Mesenteric fat pad (tissue), 1 donor: ENCODE results near the gene COL8A1. TPM values are rescaled to one million over a fixed set of nuclear protein-coding genes. Genes with fewer than 3 reads are reported as not detected.

Source experiments
- DNase-seq: peaks from one replicate; pipeline ENCODE4 v3.0.0-alpha.2; 2020; ENCODE audit warnings: low spot score
- total RNA-seq: library from RNA; stranded (reverse); fragmentation: NEBNext Ultra II Directional; extraction: Animal tissue kit (Norgen Biotek cat#: 25700); gene quantifications from one replicate; pipeline ENCODE4 v1.2.1, GENCODE V29; 2021
- donor health status: DM: yes; HTN: yes; CAD: no.

COL8A1 gene
- total RNA-seq, 1 donor from 2014 or later, result 18.5 TPM

DNA sequence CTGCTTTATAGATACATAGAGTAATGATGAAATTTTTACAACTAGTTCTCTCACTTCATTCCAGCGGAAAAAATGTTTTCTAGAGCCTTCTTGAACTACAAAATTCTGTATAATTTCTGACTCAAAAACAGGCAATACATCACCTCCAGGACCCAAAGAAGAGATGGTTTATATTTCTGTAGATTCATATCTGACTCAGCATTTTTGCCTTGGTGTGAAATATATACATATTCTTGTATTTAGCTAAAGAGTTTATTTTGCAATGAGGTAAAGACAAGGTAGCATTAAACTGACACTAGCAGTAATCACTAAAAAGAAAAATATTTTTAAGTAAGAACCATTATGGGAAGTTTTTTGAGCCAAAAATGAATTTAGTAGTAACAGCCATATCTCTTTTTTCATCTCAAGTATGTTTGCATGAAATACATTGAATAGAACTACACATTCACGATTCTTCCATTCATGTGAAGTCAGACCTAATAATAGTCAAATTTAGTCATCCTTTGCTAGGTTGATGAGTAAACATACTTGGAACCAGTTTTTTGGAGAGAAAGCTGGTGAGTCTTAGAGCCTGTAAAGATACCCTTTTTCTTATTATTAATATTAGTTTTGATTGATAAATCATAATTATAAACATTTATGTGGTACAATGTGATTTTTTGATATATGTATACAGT is 31.6 kb downstream of the COL8A1 start:
- no peak for DNase-seq

DNA sequence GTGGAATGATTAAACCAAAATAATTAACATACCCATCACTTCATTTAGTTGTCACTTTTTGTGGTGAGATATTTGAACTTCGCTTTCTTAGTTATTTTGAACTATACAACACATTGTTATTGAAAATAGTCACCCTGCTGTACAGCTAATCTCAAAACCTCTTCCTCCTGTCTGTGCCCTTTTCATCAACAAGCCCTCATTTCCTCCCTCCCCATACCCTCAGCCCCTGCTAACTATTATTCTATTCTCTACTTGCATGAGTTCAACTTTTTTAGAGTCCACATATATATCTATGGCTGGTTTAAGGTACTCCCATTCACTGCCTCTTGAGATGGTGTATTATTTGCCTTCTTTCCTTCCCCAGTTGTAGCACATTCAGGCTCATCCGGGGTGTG is 32.2 kb downstream of the COL8A1 start:
- DNase-seq, result no peak

DNA sequence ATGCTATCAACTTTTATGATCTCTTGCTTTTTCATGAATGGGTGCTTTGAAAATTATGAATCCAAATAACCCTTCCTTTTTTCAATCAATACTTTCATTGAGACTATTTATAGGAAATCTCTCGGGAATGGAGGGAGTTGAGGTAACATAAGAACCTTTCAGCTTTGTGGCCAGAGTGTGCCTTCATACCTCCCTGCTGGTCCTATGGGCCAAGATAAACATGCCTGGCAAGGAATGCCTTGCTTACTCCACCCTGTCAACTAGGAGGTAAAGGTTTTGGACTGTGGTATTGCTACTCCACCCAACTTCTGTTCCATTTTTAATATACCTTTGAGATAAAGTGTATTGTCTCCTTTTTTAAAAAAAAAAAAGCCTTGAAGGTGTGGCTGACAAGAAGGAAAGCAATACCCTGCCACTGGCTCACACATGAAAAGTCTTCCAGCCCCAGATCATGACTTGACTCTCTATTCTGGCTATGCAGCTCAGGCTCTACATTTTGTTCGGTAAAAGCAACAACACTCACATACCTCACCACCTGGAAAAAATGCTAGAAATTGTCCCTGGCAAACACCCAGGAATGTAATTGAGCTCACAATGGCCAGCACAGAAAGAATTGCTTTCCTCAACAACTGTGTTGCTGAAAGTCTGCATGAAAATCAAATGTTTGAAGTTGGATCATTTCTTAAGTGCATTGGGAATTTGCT is 35.8 kb downstream of the COL8A1 start:
- no peak for DNase-seq

DNA sequence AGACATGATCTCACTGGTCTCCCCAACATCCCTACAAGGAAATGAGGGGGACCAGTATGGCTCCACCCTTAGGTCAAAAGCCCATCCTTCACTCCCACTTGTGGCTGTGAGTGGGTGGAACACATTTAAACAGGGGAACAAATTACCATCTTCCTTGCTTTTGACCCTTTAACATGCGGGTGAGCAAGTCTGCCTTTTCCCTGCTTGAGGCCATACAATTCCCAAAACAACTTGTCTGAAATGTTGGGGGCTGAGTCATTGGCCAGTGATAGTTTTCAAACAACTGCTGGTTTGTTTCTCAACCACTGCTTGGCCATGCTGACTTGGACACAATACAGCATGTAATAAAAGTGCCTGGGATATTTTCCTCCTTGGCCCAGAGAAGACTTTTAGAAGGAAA is 39.6 kb downstream of the COL8A1 start:
- DNase-seq, result no peak

DNA sequence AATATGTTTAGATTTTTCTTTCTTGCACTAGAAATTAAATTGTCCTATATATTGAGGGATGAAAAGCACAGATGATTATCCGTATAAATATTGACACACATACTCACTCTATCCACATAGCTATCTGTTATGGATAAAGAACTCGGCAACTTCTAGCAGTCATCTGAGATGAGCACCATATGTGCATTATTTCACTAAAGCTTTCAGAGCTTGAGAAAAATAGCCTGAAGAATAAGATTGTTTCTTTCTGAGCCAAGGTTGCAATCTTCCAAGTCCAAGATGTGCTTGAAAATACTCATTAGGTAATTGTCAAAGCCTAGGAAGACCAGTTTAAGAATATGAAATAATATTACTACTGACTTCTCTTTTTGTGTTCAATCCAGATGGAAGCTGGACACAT is 40.5 kb downstream of the COL8A1 start:
- DNase-seq, result no peak

DNA sequence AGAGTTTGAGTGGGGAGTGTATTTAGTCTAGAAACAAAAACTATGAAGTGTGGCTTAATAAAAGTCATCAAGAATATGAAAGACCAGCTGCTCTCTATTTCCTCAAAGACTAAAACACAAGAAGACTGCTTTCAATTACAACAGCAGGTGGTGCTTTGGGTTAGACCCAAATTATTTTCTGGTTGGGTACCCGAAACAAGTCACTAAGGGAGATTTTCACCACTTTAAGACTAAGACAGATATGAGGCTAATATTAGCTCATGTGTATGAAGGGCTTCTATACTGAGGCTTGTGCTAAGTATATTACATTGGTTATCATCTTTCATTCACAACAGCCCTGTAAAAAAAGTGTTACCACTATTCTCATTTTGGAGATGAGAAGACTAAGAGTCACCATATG is 43.1 kb downstream of the COL8A1 start:
- no peak for DNase-seq

DNA sequence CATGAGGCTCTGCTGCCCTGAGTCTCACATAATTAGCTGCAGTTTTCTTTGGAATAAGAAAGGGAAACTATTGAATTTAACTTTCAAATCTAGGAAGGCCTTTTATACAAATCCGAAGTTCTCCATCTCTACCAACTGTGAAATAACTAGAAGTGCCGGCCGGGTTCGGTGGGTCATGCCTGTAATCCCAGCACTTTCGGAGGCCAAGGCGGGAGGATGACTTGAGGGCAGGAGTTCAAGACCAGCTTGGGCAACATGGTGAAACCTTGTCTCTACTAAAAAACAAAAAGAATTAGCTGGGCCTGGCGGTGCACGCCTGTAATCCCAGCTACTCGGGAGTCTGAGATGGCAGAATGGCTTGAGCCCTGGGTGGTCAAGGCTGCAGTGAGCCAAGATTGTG is 43.6 kb downstream of the COL8A1 start:
- DNase-seq, result no peak

DNA sequence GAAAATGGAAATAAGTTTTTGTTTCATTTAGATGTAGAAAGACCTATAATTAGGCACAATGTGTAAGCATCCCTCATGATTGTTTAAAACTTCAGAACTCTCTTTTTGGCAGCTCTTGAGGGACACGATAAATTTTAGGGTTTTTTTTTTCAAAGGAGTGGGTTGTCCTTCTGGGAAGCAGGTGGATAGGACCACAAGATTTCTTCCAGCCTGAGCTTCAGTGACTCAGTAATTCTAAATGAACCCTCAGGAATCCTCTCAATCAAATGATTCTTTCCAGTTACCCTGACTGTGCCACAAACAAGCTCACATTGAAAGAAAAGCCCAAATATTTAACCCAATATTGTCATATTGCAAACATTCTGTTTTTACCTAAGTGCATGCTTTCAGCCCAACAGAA is 45.1 kb downstream of the COL8A1 start:
- no peak for DNase-seq

DNA sequence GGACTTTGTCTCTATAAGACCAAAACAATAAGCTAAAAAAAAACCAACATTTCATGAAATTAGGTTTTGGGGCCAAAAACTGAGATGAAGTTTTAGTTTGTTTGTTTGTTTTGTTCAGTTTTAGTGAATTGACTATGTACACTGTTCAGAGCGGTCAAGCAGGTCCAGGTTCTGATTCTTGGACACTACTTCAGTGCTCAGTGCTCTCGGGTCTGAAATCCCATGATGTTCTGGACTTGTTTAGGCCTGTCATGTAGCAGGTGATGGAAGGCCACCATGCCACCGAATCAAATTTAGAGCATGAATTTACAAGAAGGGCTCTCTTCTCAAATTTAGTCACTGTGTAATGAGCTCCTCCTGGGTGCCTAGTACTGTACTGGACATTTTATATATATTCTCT is 45.5 kb downstream of the COL8A1 start:
- no peak for DNase-seq

DNA sequence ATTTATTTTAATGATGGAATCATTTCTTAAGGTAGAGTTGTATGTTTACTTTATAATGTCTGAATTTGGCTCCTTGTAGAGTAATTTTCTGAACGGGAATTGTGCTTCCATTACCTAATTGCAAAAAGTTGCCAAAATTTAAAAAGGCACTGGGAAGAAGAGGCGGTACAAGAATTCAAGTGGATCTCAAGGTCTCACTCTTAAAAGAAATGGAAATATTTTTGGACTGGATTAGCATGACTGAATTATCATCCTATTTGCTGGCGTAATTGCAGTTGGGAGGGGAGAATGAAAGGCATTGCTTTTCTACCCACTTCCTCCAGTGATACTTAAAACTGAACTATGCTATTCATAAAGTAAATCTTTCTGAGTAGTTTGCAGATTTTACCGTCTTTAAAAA is 46.2 kb downstream of the COL8A1 start:
- DNase-seq, result no peak

DNA sequence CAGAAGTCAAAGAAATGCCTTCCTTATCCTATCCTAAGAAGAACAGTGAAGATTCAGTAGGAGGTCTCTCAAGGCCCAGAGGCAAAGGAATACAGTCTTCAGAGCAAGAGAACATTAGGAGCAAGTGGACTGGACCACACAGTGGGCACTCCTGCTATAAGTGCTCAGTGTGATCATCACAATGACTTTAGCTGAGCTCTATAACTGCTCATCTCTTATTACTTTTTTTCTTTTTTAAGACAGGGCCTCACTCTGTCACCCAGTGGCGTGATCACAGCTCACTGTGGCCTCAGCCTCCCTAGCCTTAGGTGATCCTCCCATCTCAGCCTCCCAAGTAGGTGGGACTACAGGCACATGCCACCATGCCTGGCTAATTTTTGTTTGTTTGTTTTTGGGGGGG is 48.1 kb downstream of the COL8A1 start:
- no peak for DNase-seq

DNA sequence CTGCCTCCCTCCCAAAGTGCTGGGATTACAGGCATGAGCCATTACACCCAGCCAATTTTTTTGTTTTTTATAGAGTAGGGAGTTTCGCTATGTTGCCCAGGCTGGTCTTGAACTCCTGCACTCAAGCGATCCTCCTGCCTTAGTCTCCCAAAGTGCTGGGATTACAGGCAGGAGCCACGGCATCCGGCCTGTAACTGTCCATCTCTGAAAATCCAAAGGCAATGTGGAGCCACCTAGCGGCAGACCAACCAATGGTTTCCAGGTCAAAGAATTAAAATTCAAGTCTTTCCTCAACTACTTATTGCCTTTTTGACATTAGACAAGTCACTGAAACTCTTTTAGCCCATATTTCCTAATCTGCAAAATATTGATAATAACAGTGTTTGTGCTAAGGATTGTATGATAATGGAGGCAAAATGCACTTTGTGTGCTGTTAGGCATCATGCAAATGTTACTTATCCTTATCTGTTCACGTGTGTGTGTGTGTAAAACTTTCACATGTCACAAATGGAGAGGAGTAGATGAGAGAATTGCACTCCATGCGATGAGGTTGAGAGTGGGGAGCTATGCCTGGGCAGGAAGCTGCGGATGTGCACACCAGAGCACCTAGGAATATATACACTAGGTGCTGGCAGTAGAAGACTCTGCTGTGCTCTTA is 48.7 kb downstream of the COL8A1 start:
- DNase-seq, result no peak

DNA sequence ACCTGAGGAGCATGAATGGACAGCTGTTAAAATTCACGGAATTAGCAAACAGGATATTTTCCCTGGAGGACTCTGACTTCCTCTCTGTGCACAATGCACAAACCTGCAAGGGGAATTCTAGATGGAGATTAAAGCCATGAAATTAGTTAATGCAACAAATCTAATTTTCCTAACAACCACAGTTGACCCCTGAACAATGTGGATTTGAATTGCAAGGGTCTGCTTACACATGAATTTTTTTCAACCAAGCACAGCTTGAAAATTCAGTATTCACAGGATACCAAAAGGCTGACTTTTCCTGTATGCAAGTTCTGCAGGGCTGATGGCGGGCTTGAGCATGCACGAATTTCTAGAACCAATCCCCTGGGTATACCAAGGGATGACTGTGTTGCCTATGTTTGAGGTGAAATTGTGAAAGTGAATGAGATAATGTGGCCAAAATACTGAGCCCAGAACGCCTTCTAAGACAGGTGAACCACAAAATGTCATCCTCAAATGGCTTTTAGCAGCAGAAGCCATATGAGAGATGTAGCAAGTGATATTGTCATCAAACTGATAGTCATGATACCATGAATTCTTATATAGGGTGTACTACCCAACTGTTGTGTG is 52.5 kb downstream of the COL8A1 start:
- no peak for DNase-seq

DNA sequence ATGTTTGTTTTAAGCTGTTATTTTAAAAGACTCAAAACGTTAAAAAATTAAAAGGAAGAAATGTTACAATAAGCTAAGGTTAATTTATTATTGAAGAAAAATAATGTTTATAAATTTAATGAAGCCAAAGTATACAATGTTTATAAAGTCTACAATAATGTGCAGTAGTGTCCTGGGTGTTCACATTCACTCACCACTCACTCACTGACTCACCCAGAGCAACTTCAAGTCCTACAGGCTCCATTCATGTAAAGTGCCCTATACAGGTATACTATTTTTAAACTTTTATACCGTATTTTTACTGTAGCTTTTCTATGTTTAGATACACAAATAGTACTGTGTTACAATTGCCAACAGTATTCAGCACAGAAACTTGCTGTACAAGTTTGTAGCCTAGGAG is 55.2 kb downstream of the COL8A1 start:
- no peak for DNase-seq

DNA sequence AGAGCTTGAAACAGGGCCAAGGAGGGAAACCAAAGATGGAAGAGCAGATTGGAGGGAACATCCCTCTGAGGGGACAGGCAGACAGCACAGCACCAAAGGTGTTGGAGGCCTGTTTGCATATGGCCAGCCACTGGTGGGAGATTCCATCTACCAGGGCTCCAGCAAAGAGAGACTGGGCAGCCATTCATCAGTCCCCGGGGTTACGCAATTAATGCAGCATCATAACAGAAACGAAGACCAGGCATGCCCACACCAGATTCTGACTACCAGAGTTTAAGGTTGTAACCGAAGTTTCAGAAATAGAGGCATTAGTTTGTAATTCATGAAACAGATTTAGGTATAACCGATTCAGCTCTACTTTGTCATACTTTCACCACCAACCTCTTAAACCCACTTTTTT is 58.1 kb downstream of the COL8A1 start:
- DNase-seq, result no peak

DNA sequence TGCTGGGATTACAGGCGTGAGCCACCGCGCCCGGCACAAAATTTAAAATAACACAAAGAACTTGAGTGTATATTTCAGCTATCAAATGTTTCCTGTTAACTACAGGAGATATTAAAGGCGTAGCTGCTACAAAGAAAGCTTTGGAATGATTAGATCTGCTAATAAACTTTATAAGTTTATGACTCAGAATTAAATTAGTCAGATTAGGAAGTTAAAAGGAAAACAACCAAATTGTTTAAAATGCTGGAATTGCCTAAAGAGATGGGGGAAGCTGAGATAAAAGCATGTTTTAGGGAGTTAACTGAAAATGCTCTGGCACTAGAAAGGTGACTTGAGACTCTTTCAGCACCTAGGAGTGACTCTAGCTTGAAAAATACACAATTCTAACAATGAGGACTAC is 58.9 kb downstream of the COL8A1 start:
- no peak for DNase-seq

DNA sequence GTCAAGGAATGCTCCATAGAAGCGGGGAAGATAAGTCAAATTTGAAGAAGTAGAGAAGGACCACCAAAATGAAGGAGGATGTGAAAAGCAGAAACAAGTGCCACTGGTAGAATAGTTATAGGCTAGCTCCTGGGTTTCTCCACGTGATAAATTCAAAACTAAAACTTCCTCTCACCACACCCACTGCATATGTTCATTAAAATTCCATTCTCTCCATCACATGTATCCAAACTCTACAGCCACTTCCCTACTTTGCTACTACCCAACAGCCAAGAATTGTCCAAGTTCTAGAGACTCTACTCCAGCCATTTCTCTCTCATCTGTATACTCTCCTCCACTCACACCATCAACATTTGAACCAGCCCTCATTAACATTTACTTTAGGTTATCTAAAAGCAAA is 60.5 kb downstream of the COL8A1 start:
- DNase-seq, result no peak

DNA sequence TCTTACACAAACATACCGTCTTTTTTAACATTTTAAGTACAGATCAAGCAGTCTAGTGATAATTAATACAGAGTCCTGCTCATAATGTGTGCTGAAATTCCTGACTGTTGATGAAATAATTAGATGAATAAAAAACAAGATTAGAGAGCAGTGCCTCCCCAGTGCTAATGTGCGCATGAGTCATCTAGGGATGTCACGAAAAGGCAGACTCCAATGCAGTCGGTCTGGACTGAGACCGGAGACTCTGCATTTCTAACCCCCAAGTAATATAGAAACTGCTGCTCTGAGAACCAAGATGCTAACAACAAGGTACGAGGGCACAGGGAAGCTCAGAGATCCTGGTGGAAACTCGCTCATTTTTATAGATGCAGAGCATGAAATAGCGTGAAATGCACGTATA is 61.4 kb downstream of the COL8A1 start:
- DNase-seq, result no peak

DNA sequence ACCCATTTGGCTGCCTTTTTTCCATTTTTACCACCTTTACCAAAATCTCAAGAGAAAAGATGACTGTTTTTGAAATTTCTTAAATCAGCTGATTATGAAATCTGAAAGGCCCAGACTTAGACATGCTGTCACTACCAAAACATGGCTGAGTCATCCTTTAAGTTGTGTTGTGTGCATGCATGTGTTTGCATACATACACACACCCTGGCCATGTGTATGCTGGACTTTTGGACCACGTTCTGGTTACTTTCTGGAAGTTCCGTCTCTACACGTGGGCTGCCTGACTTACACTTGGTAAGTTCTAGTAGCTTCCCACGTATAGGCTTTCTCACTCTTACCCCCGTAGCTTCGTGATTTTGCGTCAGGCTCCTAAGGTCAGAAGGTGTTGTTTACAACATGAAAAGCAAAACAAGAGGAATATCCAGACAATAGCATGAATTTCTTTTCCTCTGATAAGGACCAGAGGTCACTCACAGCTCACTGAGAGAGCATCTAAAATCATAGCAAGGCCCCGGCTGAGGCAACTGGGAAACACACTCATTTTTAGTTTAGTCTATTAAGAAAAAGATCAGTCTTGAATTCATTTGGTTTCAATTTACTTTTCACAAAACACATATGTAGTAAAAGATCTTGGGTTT is 62.4 kb downstream of the COL8A1 start:
- no peak for DNase-seq

DNA sequence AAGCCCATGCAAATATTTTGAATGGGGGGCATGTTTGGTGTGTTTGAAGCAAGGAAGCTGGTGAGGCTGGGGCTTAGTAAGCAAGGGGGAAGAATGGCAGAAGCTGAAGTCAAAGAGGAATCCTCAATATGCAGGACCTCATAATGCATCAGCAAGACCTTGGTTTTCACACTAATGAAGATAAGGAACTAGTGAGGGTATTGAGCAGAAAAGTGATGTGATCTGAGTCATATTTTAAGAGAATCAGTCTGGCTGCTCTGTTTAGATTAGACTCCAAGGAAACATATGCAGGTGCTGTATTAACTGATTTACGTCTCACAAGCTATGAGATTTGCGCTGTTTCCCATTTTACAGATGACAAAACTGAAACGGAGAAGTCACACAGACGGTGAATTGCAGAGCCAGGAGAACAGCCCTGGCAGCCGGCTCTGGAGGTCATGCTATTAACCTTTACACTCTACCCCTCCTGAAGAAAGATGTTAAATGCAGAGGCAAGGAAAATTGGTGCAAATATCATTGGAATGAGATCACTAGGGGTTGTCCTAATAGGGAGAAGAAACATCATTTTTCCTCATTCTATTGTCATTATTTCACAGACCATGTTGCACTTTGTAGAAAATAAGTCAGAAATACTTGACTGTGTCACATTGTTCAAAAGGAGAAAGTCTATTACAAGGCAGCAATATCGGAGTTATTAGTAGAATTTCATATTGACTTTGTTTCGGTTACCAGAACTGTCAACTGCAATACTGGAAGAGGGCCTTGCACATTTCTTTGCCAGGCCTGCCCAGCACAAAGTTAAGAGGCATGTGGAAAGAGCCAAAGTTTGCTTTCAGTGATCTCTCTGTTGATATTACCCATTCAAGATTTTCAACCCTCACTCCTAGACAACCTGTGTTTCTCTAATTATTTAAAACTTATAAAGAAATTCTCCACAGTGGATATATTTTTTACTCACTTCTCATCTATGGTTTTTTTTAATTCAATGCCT is 64.9 kb downstream of the COL8A1 start:
- no peak for DNase-seq

DNA sequence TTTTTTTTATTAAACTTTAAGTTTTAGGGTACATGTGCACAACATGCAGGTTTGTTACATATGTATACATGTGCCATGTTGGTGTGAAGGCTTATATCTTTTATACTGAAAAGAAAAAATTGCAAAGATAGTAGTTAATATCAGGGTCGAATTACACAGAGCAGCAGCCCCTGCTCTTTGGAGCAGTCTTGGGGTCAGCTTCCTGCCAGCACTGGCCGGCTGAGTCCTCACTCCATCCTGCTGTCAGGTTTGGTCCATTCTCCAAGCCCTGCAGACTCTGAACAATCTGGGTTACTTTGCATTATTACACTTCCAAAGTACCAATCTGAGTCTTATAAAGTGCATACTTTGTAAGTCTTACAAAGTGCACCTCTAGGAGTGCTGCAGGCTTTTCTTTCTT is 66.0 kb downstream of the COL8A1 start:
- DNase-seq, result no peak
